IPS DF 6.9 (cell line): ENCODE measurements around the gene FAM180A.
"Not testable (repeated sequence)": the region's sequence is repeated elsewhere in the genome, so short reads cannot be mapped to it uniquely, and the experiment has no call there.

Experiments
- DNase-seq: peaks from one replicate; pipeline ENCODE4 v3.0.0-alpha.2; 2013; ENCODE audit warnings: low read depth, low spot score
- H3K27ac ChIP-seq: one replicate; pipeline ENCODE4 v1.5.1; 2013; ENCODE audit warnings: low read length, control low read depth
- H3K27me3 ChIP-seq: 2 replicates; pipeline ENCODE4 v1.6.1; 2013; ENCODE audit warnings: mild to moderate bottlenecking, low read length; ENCODE audit not compliant: control insufficient read depth, insufficient read depth
- H3K36me3 ChIP-seq: 2 replicates; pipeline ENCODE4 v1.6.1; 2013; ENCODE audit warnings: low read length; ENCODE audit not compliant: control insufficient read depth, insufficient read depth
- H3K4me1 ChIP-seq: 2 replicates; pipeline ENCODE4 v1.6.1; 2013; ENCODE audit warnings: low read length; ENCODE audit not compliant: control insufficient read depth, insufficient read depth
- H3K4me3 ChIP-seq: 2 replicates; pipeline ENCODE4 v1.5.1; 2013; ENCODE audit warnings: mild to moderate bottlenecking, low read length
- H3K9me3 ChIP-seq: 2 replicates; pipeline ENCODE4 v1.6.1; 2013; ENCODE audit warnings: low read length, inconsistent platforms; ENCODE audit not compliant: control insufficient read depth, insufficient read depth
- WGBS: extraction: QIAGEN DNeasy Blood & Tissue Kit; methylation state at CpG from one replicate; pipeline ENCODE4 v1.1.7; 2013; ENCODE audit warnings: mixed read lengths, missing lambda C conversion rate; ENCODE audit not compliant: insufficient read length, insufficient coverage; 5-methylcytosine and 5-hydroxymethylcytosine counted together

FAM180A gene

DNA sequence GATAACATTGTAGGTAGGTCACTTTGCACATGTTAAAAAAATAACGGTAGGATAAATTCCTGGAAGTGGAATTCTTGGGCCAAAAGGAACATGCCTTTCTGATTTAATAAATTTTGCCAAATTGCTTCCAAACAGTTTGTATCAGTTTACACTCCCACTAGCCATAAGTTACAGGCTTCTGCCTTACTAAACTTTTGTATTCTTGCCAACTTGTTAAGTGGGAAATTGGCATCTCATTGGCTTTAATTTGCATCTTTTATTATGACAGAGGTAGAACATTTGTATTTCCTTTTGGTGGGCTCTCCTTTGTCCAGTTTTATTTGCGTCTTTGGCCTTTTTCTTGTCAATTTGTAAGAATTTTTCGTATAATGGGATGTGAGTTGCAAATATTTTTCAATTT is 38.3 kb upstream of the FAM180A start:
- no peaks in the 10 kb centered on the region for H3K4me1 ChIP-seq
- no peaks in the 10 kb centered on the region for H3K27me3 ChIP-seq
- H3K4me3 ChIP-seq: no peak overlapping the region
- no peaks in the 10 kb centered on the region for H3K36me3 ChIP-seq
- no peak overlapping the region for H3K27ac ChIP-seq
- DNase-seq: no peak
- WGBS: no CpG with 5 or more reads among the region's 3 CpGs
- no peaks in the 10 kb centered on the region for H3K9me3 ChIP-seq

GRCh38 chr7:135785065-135785464 is 36.5 kb upstream of the FAM180A start:
- Histone ChIP-seq H3K4me3 (no peak overlapping the region), H3K4me1 (no peaks in the 10 kb centered on the region), H3K27ac (no peak overlapping the region), H3K36me3 (no peaks in the 10 kb centered on the region), H3K9me3 (no peaks in the 10 kb centered on the region), H3K27me3 (no peaks in the 10 kb centered on the region)
- WGBS: no CpG with 5 or more reads among the region's 1 CpG
- no peak for DNase-seq

DNA sequence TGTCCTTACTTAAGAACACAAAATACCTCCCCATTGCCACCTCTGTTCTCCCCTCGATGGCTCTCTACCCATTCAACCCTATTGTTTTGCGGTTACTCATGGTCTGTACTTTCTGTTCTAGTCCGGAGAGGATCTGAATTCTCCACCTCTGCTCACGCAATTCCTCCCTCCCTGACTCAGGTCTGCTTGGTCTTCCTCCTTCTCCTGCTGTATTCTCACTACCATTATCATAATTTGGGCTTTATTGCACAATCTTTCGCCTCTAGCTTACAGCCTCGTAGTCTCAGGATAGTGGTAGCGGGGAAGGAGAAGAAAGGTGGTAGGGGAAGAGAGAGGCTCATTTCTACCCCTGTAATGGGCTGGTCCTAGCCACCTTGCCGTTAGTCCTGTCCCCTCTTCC is 35.4 kb upstream of the FAM180A start:
- no peak overlapping the region for H3K27ac ChIP-seq
- no CpG with 5 or more reads among the region's 8 CpGs for WGBS

DNA sequence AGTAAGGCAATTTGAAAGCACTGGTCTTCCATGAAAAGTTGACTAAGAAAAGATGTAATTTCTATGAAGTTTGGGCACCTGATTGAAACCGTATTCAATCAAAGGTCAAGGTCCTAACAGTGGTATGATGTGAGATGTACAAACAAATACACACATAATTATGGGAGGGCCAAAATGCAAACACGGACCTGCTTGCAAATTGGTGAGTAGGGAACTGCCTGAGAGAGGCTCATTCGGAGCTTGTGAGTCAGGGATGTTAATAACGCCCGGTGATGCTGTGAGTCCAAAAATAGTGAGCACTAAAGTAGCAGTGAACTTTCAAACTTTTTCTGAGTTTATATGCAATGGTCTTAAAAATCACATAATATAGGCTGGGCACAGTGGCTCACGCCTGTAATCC is 34.2 kb upstream of the FAM180A start:
- Histone ChIP-seq H3K36me3 (no peaks in the 10 kb centered on the region), H3K4me3 (no peak overlapping the region), H3K4me1 (no peaks in the 10 kb centered on the region), H3K9me3 (no peaks in the 10 kb centered on the region), H3K27ac (no peak overlapping the region), H3K27me3 (no peaks in the 10 kb centered on the region)
- no peak for DNase-seq
- no CpG with 5 or more reads among the region's 6 CpGs for WGBS

More for the DNA sequence above, 35.4 kb upstream of the FAM180A start:
- Histone ChIP-seq H3K27me3 (no peaks in the 10 kb centered on the region), H3K4me1 (no peaks in the 10 kb centered on the region), H3K9me3 (no peaks in the 10 kb centered on the region), H3K4me3 (no peak overlapping the region), H3K36me3 (no peaks in the 10 kb centered on the region)
- no peak for DNase-seq

GRCh38 chr7:135782377-135782776 is 33.8 kb upstream of the FAM180A start:
- no peak overlapping the region for H3K4me3 ChIP-seq
- H3K27ac ChIP-seq: no peak overlapping the region
- no CpG with 5 or more reads among the region's 9 CpGs for WGBS
- no peaks in the 10 kb centered on the region for H3K27me3 ChIP-seq
- no peaks in the 10 kb centered on the region for H3K36me3 ChIP-seq
- no peaks in the 10 kb centered on the region for H3K9me3 ChIP-seq
- no peaks in the 10 kb centered on the region for H3K4me1 ChIP-seq
- DNase-seq: no peak

DNA sequence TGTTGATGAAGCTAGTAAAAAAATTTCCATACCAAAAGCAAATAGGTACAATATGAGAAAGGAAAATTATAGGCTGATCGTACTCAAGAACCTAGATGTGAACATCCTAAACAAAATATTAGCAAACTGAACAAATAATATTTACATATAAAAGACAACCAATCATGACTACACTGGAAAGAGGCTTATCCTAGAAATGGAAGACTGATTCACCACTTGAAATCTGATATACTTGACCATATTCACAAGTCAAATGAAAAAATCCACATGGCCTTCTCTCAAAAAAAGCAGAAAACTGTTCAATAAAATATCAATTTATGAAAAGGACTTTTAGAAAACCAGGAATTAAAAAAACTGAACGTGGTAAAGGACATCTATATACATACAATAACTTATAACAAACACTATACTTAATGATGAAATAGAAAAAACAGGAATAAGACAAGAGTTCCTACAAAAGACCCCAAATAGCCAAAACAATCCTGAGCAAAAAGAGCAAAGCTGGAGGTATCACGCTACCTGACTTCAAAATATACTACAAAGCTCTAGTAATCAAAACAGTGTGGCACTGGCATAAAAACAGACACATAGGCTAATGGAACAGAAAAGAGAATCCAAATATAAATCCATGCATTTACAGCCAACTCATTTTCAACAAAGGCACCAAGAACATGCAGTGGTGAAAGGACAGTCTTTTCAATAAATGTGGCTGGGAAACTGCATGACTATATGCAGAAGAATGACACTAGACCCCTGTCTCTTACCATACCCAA is 29.2 kb upstream of the FAM180A start:
- H3K27ac ChIP-seq: no peak overlapping the region
- DNase-seq: no peak
- whole genome bisulfite sequencing: no CpG with 5 or more reads among the region's 3 CpGs
- H3K4me3 ChIP-seq: no peak overlapping the region
- no peaks in the 10 kb centered on the region for H3K4me1 ChIP-seq
- no peaks in the 10 kb centered on the region for H3K27me3 ChIP-seq
- H3K9me3 ChIP-seq: no peaks in the 10 kb centered on the region
- no peaks in the 10 kb centered on the region for H3K36me3 ChIP-seq

DNA sequence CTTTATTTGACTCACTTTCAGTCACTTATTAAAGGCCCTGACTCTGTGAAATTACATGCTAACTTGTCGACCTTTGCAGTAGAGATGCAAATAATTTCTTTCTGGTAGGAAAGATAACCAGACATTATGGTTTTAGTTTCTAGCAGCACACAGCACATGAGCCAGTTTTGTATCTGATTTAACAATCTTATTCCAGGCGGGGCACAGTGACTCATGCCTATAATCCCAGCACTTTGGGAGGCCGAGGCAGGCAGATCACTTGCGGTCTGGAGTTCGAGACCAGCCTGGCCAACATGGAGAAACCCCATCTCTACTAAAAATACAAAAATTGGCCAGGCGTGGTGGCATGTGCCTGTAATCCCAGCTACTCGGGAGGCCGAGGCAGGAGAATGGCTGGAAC is 27.3 kb upstream of the FAM180A start:
- not testable (repeated sequence) for H3K9me3 ChIP-seq, H3K4me1 ChIP-seq, H3K27ac ChIP-seq, H3K27me3 ChIP-seq, DNase-seq, H3K4me3 ChIP-seq, H3K36me3 ChIP-seq
- no CpG with 5 or more reads among the region's 8 CpGs for WGBS

- Histone ChIP-seq H3K4me1 (no peaks in the 10 kb centered on the region), H3K36me3 (no peaks in the 10 kb centered on the region), H3K9me3 (no peaks in the 10 kb centered on the region), H3K27me3 (no peaks in the 10 kb centered on the region), H3K27ac (no peak overlapping the region), H3K4me3 (no peak overlapping the region)
- no peak for DNase-seq
- no CpG with 5 or more reads among the region's 2 CpGs for WGBS
Observed at GRCh38 chr7:135775230-135775629, 26.6 kb upstream of the FAM180A start.

DNA sequence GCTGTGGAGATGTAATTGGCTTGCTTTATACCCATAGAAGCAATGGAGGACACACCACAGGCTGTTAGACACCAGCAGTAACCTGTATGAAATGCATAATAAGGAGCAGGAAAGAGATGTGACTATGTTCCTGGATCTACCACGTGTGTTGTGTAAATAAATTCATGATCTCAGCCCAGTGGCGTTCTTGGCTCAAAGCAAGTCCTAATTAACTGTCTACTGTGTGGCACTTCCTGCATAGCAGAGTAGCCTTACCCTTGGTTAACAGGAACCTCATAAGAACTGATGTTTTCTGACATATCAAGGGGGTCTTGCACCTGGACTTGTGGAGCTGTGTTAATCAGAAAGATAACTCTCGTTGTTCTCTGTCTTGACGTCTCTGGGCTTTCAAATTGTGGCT is 25.7 kb upstream of the FAM180A start:
- no peaks in the 10 kb centered on the region for H3K9me3 ChIP-seq
- WGBS: no CpG with 5 or more reads among the region's 4 CpGs
- no peak for DNase-seq
- H3K4me1 ChIP-seq: no peaks in the 10 kb centered on the region
- no peak overlapping the region for H3K27ac ChIP-seq
- H3K36me3 ChIP-seq: no peaks in the 10 kb centered on the region
- no peaks in the 10 kb centered on the region for H3K27me3 ChIP-seq
- no peak overlapping the region for H3K4me3 ChIP-seq

GRCh38 chr7:135773464-135773863 is 24.9 kb upstream of the FAM180A start:
- no CpG with 5 or more reads among the region's 5 CpGs for WGBS
- Histone ChIP-seq H3K9me3 (no peaks in the 10 kb centered on the region), H3K27me3 (no peaks in the 10 kb centered on the region), H3K36me3 (no peaks in the 10 kb centered on the region), H3K27ac (no peak overlapping the region), H3K4me1 (no peaks in the 10 kb centered on the region), H3K4me3 (no peak overlapping the region)
- DNase-seq: no peak

DNA sequence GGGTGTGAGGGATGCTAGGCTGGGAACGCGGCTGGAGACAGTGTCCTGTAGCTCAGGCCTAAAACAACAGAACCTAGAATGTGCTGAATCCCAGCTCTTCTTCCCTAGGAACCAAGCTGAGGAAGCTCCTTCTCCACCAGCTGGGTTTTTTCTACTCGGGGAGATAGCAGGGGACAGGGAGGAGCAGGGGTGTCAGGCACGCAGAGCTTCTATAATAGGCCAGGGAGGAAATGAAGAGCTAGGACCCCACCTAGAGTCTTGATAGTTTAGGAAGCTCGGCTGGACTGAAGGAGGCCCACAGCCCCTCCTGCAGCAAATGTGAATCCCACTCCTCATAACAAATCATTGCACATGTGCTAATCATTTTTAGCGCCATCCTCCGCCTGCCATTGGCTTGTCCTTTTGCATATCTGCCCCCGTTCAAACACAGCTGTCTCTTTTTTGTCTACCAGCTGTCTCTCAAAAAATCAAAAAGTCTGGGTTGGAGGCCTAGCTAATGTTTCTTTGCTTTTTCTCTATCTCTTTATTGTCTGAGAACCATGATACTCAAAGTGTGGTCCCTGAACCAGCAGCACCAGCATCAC is 24.1 kb upstream of the FAM180A start:
- Histone ChIP-seq H3K27me3 (no peaks in the 10 kb centered on the region), H3K4me3 (no peak overlapping the region), H3K36me3 (no peaks in the 10 kb centered on the region), H3K4me1 (no peaks in the 10 kb centered on the region), H3K9me3 (no peaks in the 10 kb centered on the region), H3K27ac (no peak overlapping the region)
- no CpG with 5 or more reads among the region's 8 CpGs for WGBS
- DNase-seq: no peak
